Vagina (tissue), 2 donors: ENCODE results near the gene SLC26A6. TPM values are rescaled to one million over a fixed set of nuclear protein-coding genes. Genes with fewer than 3 reads are reported as not detected.

Experiments
- DNase-seq, 2 donors: peaks; one replicate each; pipeline ENCODE4 v3.0.0-alpha.2; 2017; ENCODE audit errors: extremely low spot score in 2 of 2
- H3K27ac ChIP-seq: fragments of 200-600 bp; sonication (generic); one replicate; pipeline ENCODE4 v1.5.1; 2019
- H3K27me3 ChIP-seq: fragments of 200-600 bp; sonication (generic); one replicate; pipeline ENCODE4 v1.5.1; 2019
- H3K36me3 ChIP-seq, 2 donors: fragments of 200-600 bp; sonication (generic); one replicate each; pipeline ENCODE4 v1.5.1; 2017 to 2019
- H3K4me1 ChIP-seq: fragments of 200-600 bp; sonication (generic); one replicate; pipeline ENCODE4 v1.5.1; 2019
- H3K4me3 ChIP-seq, 2 donors: fragments of 200-600 bp; sonication (generic); 1 replicate in 1 of 2; 2 replicates in 1 of 2; pipeline ENCODE4 v1.5.1; 2016 to 2019
- H3K9me3 ChIP-seq: fragments of 200-600 bp; sonication (generic); one replicate; pipeline ENCODE4 v1.5.1; 2019
- POLR2A ChIP-seq, 2 donors: fragments of 450-650 bp; IDR thresholded peaks; one replicate each; pipeline ENCODE4 v1.6.1; 2017; ENCODE audit warnings: antibody characterized with exemption in 2 of 2, mild to moderate bottlenecking in 2 of 2, moderate library complexity in 2 of 2
- POLR2AphosphoS5 ChIP-seq, 2 donors: sonication (generic); formaldehyde crosslinking; IDR thresholded peaks; one replicate each; pipeline ENCODE4 v1.9.0; 2017; ENCODE audit warnings: antibody characterized with exemption in 2 of 2, mild to moderate bottlenecking in 2 of 2, low read depth in 1 of 2; ENCODE audit not compliant: insufficient read depth in 1 of 2
- intact Hi-C: fragments of 100-400 bp; cut with DNase I; formaldehyde crosslinking; loops from one replicate; pipeline ENCODE4 v1.15.1; 2023
- total RNA-seq: library from RNA; depleted of rRNA; stranded (reverse); fragments of >200 nt; gene quantifications from one replicate; pipeline ENCODE4 v1.2.3, GENCODE V29; 2016
- TF ChIP-seq, protein P1 (sequence below), 3 experiments: fragments of 450-650 bp in 2 of 3; fragments of 200-600 bp in 1 of 3; sonication (generic) in 1 of 3; IDR thresholded peaks; one replicate each; pipeline ENCODE4 v1.5.1; 2017 to 2019; ENCODE audit warnings: antibody characterized with exemption in 3 of 3, mild to moderate bottlenecking in 2 of 3, moderate library complexity in 2 of 3

Gene SLC26A6
- total RNA-seq, 1 donor from 2014 or later: 35.1 TPM

GRCh38 chr3:48599509-48600285 is 35.6 kb downstream of the SLC26A6 start:
- DNase-seq: no peak
- peaks cover 0 to 58% of the 10 kb centered on the region in 2 donors for H3K36me3 ChIP-seq
- no peaks in the 10 kb centered on the region for H3K27me3 ChIP-seq
- no peak overlapping the region for H3K4me3 ChIP-seq
- H3K27ac ChIP-seq: peak overlapping the region; percentile 94
- intact Hi-C loops: loop anchor here (2.0 kb wide), 1 partner anchor 35 kb away; no protein-coding TSS in a partner anchor
- H3K4me1 ChIP-seq: peaks cover 66% of the 10 kb centered on the region
- H3K9me3 ChIP-seq: no peaks in the 10 kb centered on the region
- TF ChIP-seq POLR2A (IDR thresholded peaks at IDR 0.05) (no peak), POLR2AphosphoS5 (IDR thresholded peaks at IDR 0.05; ENCODE audit: insufficient read depth in 1 of 2, low read depth in 1 of 2) (no peak)
- TF ChIP-seq, protein P1, sequence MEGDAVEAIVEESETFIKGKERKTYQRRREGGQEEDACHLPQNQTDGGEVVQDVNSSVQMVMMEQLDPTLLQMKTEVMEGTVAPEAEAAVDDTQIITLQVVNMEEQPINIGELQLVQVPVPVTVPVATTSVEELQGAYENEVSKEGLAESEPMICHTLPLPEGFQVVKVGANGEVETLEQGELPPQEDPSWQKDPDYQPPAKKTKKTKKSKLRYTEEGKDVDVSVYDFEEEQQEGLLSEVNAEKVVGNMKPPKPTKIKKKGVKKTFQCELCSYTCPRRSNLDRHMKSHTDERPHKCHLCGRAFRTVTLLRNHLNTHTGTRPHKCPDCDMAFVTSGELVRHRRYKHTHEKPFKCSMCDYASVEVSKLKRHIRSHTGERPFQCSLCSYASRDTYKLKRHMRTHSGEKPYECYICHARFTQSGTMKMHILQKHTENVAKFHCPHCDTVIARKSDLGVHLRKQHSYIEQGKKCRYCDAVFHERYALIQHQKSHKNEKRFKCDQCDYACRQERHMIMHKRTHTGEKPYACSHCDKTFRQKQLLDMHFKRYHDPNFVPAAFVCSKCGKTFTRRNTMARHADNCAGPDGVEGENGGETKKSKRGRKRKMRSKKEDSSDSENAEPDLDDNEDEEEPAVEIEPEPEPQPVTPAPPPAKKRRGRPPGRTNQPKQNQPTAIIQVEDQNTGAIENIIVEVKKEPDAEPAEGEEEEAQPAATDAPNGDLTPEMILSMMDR (IDR thresholded peaks at IDR 0.05): no peak

- H3K36me3 ChIP-seq: peaks cover 0 to 52% of the 10 kb centered on the region in 2 donors
- no peak for TF ChIP-seq POLR2A (IDR thresholded peaks at IDR 0.05)
- peak in 1 of 2 donors; percentile 20 for TF ChIP-seq POLR2AphosphoS5 (IDR thresholded peaks at IDR 0.05; ENCODE audit: insufficient read depth in 1 of 2, low read depth in 1 of 2)
- DNase-seq: peak in 1 of 2 donors; percentile 96
- no peaks in the 10 kb centered on the region for H3K9me3 ChIP-seq
- peak overlapping the region; percentile 94 for H3K27ac ChIP-seq
- peaks cover 72% of the 10 kb centered on the region for H3K4me1 ChIP-seq
- no peak overlapping the region for H3K4me3 ChIP-seq
- no peaks in the 10 kb centered on the region for H3K27me3 ChIP-seq
- intact Hi-C loops: no loop called here
These were observed 36.2 kb downstream of the SLC26A6 start for GRCh38 chr3:48599077-48599501.

GRCh38 chr3:48598323-48599076 is 36.8 kb downstream of the SLC26A6 start:
- Histone ChIP-seq H3K36me3 (peaks cover 0 to 46% of the 10 kb centered on the region in 2 donors), H3K9me3 (no peaks in the 10 kb centered on the region), H3K27me3 (no peaks in the 10 kb centered on the region), H3K4me1 (peaks cover 78% of the 10 kb centered on the region), H3K4me3 (peak overlapping the region in 1 of 2 donors; percentile 18), H3K27ac (peak overlapping the region; percentile 94)
- TF ChIP-seq, protein P1 (IDR thresholded peaks at IDR 0.05): no peak
- peak; percentile 35 to 92 for TF ChIP-seq POLR2AphosphoS5 (IDR thresholded peaks at IDR 0.05; ENCODE audit: insufficient read depth in 1 of 2, low read depth in 1 of 2)
- no peak for TF ChIP-seq POLR2A (IDR thresholded peaks at IDR 0.05)
- DNase-seq: peak in 1 of 2 donors; percentile 95
- intact Hi-C loops: no loop called here

- no peaks in the 10 kb centered on the region for H3K27me3 ChIP-seq
- DNase-seq: no peak
- H3K4me3 ChIP-seq: no peak overlapping the region
- H3K27ac ChIP-seq: peak overlapping the region; percentile 94
- peaks cover 85% of the 10 kb centered on the region for H3K4me1 ChIP-seq
- peaks cover 0 to 39% of the 10 kb centered on the region in 2 donors for H3K36me3 ChIP-seq
- H3K9me3 ChIP-seq: no peaks in the 10 kb centered on the region
- intact Hi-C loops: no loop called here
- TF ChIP-seq POLR2AphosphoS5 (IDR thresholded peaks at IDR 0.05; ENCODE audit: insufficient read depth in 1 of 2, low read depth in 1 of 2) (no peak), POLR2A (IDR thresholded peaks at IDR 0.05) (no peak)
- TF ChIP-seq, protein P1 (IDR thresholded peaks at IDR 0.05): no peak
These were observed 37.9 kb downstream of the SLC26A6 start for GRCh38 chr3:48597408-48597800.

- DNase-seq: no peak
- TF ChIP-seq POLR2A (IDR thresholded peaks at IDR 0.05) (no peak), POLR2AphosphoS5 (IDR thresholded peaks at IDR 0.05; ENCODE audit: insufficient read depth in 1 of 2, low read depth in 1 of 2) (no peak)
- TF ChIP-seq, protein P1 (IDR thresholded peaks at IDR 0.05): no peak
- Histone ChIP-seq H3K4me1 (peaks cover 85% of the 10 kb centered on the region), H3K27ac (peak overlapping the region; percentile 94), H3K4me3 (no peak overlapping the region), H3K27me3 (no peaks in the 10 kb centered on the region), H3K9me3 (no peaks in the 10 kb centered on the region), H3K36me3 (peaks cover 0 to 37% of the 10 kb centered on the region in 2 donors)
- intact Hi-C loops: no loop called here
These were observed 38.4 kb downstream of the SLC26A6 start for GRCh38 chr3:48596676-48597407.
